Mesendoderm (in vitro differentiated cells): ENCODE data around the gene SLC35A5.

Experiments
- DNase-seq: peaks from one replicate; pipeline ENCODE4 v3.0.0; 2013
- H2AK5ac ChIP-seq: 2 replicates; pipeline ENCODE4 v1.6.1; 2013; ENCODE audit warnings: low read length, inconsistent platforms
- H2BK120ac ChIP-seq: 2 replicates; pipeline ENCODE4 v1.6.1; 2013; ENCODE audit warnings: low read depth, mild to moderate bottlenecking, low read length, moderate library complexity, mixed read lengths
- H2BK15ac ChIP-seq: replicated peaks from 2 replicates; pipeline ENCODE4 v1.6.1; 2013; ENCODE audit warnings: low read depth, mild to moderate bottlenecking, moderate library complexity
- H2BK5ac ChIP-seq: 2 replicates; pipeline ENCODE4 v1.6.1; 2013; ENCODE audit warnings: low read length, inconsistent platforms
- H3K18ac ChIP-seq: 2 replicates; pipeline ENCODE4 v1.6.1; 2013; ENCODE audit warnings: mild to moderate bottlenecking, low read length, mixed read lengths
- H3K23ac ChIP-seq: one replicate; pipeline ENCODE4 v1.6.1; 2013; ENCODE audit warnings: low read length
- H3K27ac ChIP-seq: 2 replicates; pipeline ENCODE4 v1.5.1; 2013; ENCODE audit warnings: low read depth, mild to moderate bottlenecking, inconsistent platforms, low read length, moderate library complexity
- H3K27me3 ChIP-seq: 2 replicates; pipeline ENCODE4 v1.6.1; 2013; ENCODE audit warnings: low read length, control low read depth, mild to moderate bottlenecking, inconsistent platforms; ENCODE audit not compliant: insufficient read depth, poor library complexity
- H3K36me3 ChIP-seq: 2 replicates; pipeline ENCODE4 v1.6.1; 2013; ENCODE audit warnings: low read length, inconsistent platforms; ENCODE audit not compliant: control insufficient read depth, insufficient read depth
- H3K4ac ChIP-seq: one replicate; pipeline ENCODE4 v1.6.1; 2013; ENCODE audit warnings: low read depth, mild to moderate bottlenecking, low read length, moderate library complexity
- H3K4me1 ChIP-seq: 2 replicates; pipeline ENCODE4 v1.6.1; 2013; ENCODE audit warnings: low read depth, low read length, inconsistent platforms; ENCODE audit not compliant: control insufficient read depth
- H3K4me2 ChIP-seq: 2 replicates; pipeline ENCODE4 v1.6.1; 2013; ENCODE audit warnings: low read length
- H3K4me3 ChIP-seq: 2 replicates; pipeline ENCODE4 v1.5.1; 2013; ENCODE audit warnings: mild to moderate bottlenecking, low read length
- H3K56ac ChIP-seq: one replicate; pipeline ENCODE4 v1.6.1; 2013; ENCODE audit warnings: low read length
- H3K79me1 ChIP-seq: 2 replicates; pipeline ENCODE4 v1.6.1; 2013; ENCODE audit warnings: low read length, inconsistent platforms
- H3K79me2 ChIP-seq: 2 replicates; pipeline ENCODE4 v1.6.1; 2013; ENCODE audit warnings: mild to moderate bottlenecking, low read length; ENCODE audit not compliant: control insufficient read depth, insufficient read depth
- H3K9ac ChIP-seq: 2 replicates; pipeline ENCODE4 v1.6.1; 2013; ENCODE audit warnings: low read length, inconsistent platforms
- H4K5ac ChIP-seq: one replicate; pipeline ENCODE4 v1.6.1; 2013; ENCODE audit warnings: low read length
- H4K8ac ChIP-seq: one replicate; pipeline ENCODE4 v1.6.1; 2013; ENCODE audit warnings: low read depth, mild to moderate bottlenecking, control low read depth, low read length, moderate library complexity
- WGBS: extraction: QIAGEN DNeasy Blood & Tissue Kit; methylation state at CpG from one replicate; pipeline ENCODE4 v1.1.7; 2013; ENCODE audit warnings: low lambda C conversion rate, missing lambda C conversion rate; ENCODE audit not compliant: insufficient coverage; ENCODE audit errors: extremely low coverage; 5-methylcytosine and 5-hydroxymethylcytosine counted together

Gene SLC35A5

GRCh38 chr3:112634786-112635541 is 73.1 kb downstream of the SLC35A5 start:
- DNase-seq = no peak
- Histone ChIP-seq H3K27ac (no peak overlapping the region), H3K27me3 (no peaks in the 10 kb centered on the region), H3K36me3 (no peaks in the 10 kb centered on the region), H4K8ac (no peak overlapping the region), H2BK15ac (no peak overlapping the region), H3K23ac (no peak overlapping the region), H3K4me2 (no peak overlapping the region), H4K5ac (no peak overlapping the region), H3K4ac (no peak overlapping the region), H3K9ac (no peak overlapping the region), H2BK120ac (no peak overlapping the region), H3K4me3 (no peak overlapping the region), H3K18ac (no peak overlapping the region), H3K56ac (no peak overlapping the region), H3K79me2 (no peaks in the 10 kb centered on the region), H2AK5ac (no peak overlapping the region), H3K79me1 (no peaks in the 10 kb centered on the region), H2BK5ac (no peak overlapping the region), H3K4me1 (peaks cover 4% of the 10 kb centered on the region)
- no CpG with 5 or more reads among the region's 4 CpGs for WGBS
